K562 (cell line): ENCODE data around the gene ABHD18.

Experiments used
- CTCF ChIP-seq, 3 experiments: IDR thresholded peaks in 2 of 3; conservative IDR thresholded peaks in 1 of 3; 2 replicates each; pipeline ENCODE4 v1.5.1; 2011 to 2012; ENCODE audit warnings: low read length in 3 of 3, mild to moderate bottlenecking in 3 of 3, control low read depth in 2 of 3, improper control_type of control experiment in 1 of 3, inconsistent platforms in 1 of 3, low read depth in 1 of 3, mixed read lengths in 1 of 3, moderate library complexity in 1 of 3; ENCODE audit not compliant: insufficient read depth in 2 of 3
- EZH2 ChIP-seq: IDR thresholded peaks from 2 replicates; pipeline ENCODE4 v1.6.1; 2012; ENCODE audit warnings: low read depth, mild to moderate bottlenecking, inconsistent platforms, low read length, borderline replicate concordance

- TF ChIP-seq CTCF (IDR thresholded peaks at IDR 0.05 in 2 of 3, conservative IDR thresholded peaks at IDR 0.05 in 1 of 3; ENCODE audit: insufficient read depth in 2 of 3, low read depth in 1 of 3, low read length in 3 of 3) (no peak), EZH2 (no peak)
Measured at GRCh38 chr4:128025319-128025718, 60.1 kb downstream of the ABHD18 start.
